NB4 (cell line): ENCODE results near the gene PPP6R1.

Experiments used
- CTCF ChIP-seq: IDR thresholded peaks from one replicate; pipeline ENCODE4 v1.5.1; 2012; ENCODE audit warnings: low read depth, low read length
- MAX ChIP-seq: IDR thresholded peaks from 2 replicates; pipeline ENCODE4 v1.6.1; 2011; ENCODE audit warnings: low read depth, low read length
- POLR2A ChIP-seq: IDR thresholded peaks from 2 replicates; pipeline ENCODE4 v1.6.1; 2011; ENCODE audit warnings: mild to moderate bottlenecking; ENCODE audit not compliant: insufficient read length; ENCODE audit errors: extremely low read depth

- TF ChIP-seq CTCF, result no peak
- TF ChIP-seq POLR2A, result no peak
- TF ChIP-seq MAX, result no peak
Measured at GRCh38 chr19:55305491-55305890, 46.7 kb upstream of the PPP6R1 start.
